Neural cell (in vitro differentiated cells): ENCODE measurements around the gene PCDHGA11.

Experiments used
- CTCF ChIP-seq: fragments of 450-650 bp; IDR thresholded peaks from 2 replicates; pipeline ENCODE4 v1.5.1; 2014; ENCODE audit warnings: antibody characterized with exemption, mild to moderate bottlenecking, moderate library complexity; ENCODE audit not compliant: poor library complexity, severe bottlenecking
- EP300 ChIP-seq: fragments of 450-650 bp; conservative IDR thresholded peaks from 2 replicates; pipeline ENCODE4 v1.6.1; 2014; ENCODE audit warnings: antibody characterized with exemption, mild to moderate bottlenecking, moderate library complexity; ENCODE audit not compliant: poor library complexity, severe bottlenecking
- EZH2 ChIP-seq: fragments of 200-600, 300-800 bp; shearing (Covaris generic), sonication (generic); IDR thresholded peaks from 2 replicates; pipeline ENCODE4 v1.6.1; 2014; ENCODE audit warnings: antibody characterized with exemption, low read length, borderline replicate concordance, mild to moderate bottlenecking; ENCODE audit not compliant: insufficient read depth, poor library complexity, severe bottlenecking
- MXI1 ChIP-seq: fragments of 450-650 bp; conservative IDR thresholded peaks from 2 replicates; pipeline ENCODE4 v1.6.1; 2014; ENCODE audit warnings: antibody characterized with exemption, mild to moderate bottlenecking; ENCODE audit not compliant: poor library complexity, severe bottlenecking
- POLR2AphosphoS5 ChIP-seq: IDR thresholded peaks from 2 replicates; pipeline ENCODE4 v1.6.1; 2012
- RAD21 ChIP-seq: fragments of 450-650 bp; conservative IDR thresholded peaks from 2 replicates; pipeline ENCODE4 v1.6.1; 2014; ENCODE audit warnings: antibody characterized with exemption, mild to moderate bottlenecking, moderate library complexity
- REST ChIP-seq: IDR thresholded peaks from 2 replicates; pipeline ENCODE4 v1.6.1; 2012; ENCODE audit warnings: borderline replicate concordance
- SMC3 ChIP-seq: fragments of 450-650 bp; conservative IDR thresholded peaks from 2 replicates; pipeline ENCODE4 v1.6.1; 2014; ENCODE audit warnings: antibody characterized with exemption, mild to moderate bottlenecking, moderate library complexity; ENCODE audit not compliant: poor library complexity
- TAF1 ChIP-seq: IDR thresholded peaks from 2 replicates; pipeline ENCODE4 v1.6.1; 2012; ENCODE audit warnings: low read depth

GRCh38 chr5:141398608-141399007, 22.2 kb upstream of the PCDHGA11 start:
- TF ChIP-seq EP300 (no peak), CTCF (no peak), EZH2 (no peak), RAD21 (no peak), POLR2AphosphoS5 (no peak), TAF1 (no peak), REST (no peak), MXI1 (no peak), SMC3 (no peak)
